ENCODE data around the gene ZFR2.
"Not testable (repeated sequence)": the region's sequence is repeated elsewhere in the genome, so short reads cannot be mapped to it uniquely, and the experiment has no call there.

ZFR2 gene

GRCh38 chr19:3868770-3869456 is at the start of gene ZFR2:
TSS of gene ZFR2 (minus strand) at chr19:3869038. CDS start at chr19:3869017, 21 bp downstream.
- DNase-seq (ENCODE audit: low read depth in 1 of 2, low spot score in 1 of 2), result no peak

GRCh38 chr19:3916033-3916432 is 47.2 kb upstream of the ZFR2 start:
- DNase-seq (ENCODE audit: low read depth in 1 of 2, low spot score in 1 of 2), result no peak

- no peak for DNase-seq (ENCODE audit: low read depth in 1 of 2, low spot score in 1 of 2)
Measured at GRCh38 chr19:3914199-3914598, 45.4 kb upstream of the ZFR2 start.

GRCh38 chr19:3910105-3910504 is 41.3 kb upstream of the ZFR2 start:
- DNase-seq (ENCODE audit: low read depth in 1 of 2, low spot score in 1 of 2), result no peak

- no peak for DNase-seq (ENCODE audit: low read depth in 1 of 2, low spot score in 1 of 2)
Measured at GRCh38 chr19:3908266-3909054, 39.6 kb upstream of the ZFR2 start.

- no peak for DNase-seq (ENCODE audit: low read depth in 1 of 2, low spot score in 1 of 2)
Measured at GRCh38 chr19:3907626-3908265, 38.9 kb upstream of the ZFR2 start.

GRCh38 chr19:3904233-3904632 is 35.4 kb upstream of the ZFR2 start:
- no peak for DNase-seq (ENCODE audit: low read depth in 1 of 2, low spot score in 1 of 2)

- no peak for DNase-seq (ENCODE audit: low read depth in 1 of 2, low spot score in 1 of 2)
Measured at GRCh38 chr19:3902317-3902973, 33.6 kb upstream of the ZFR2 start.

GRCh38 chr19:3899531-3900294 is 30.9 kb upstream of the ZFR2 start:
- no peak for DNase-seq (ENCODE audit: low read depth in 1 of 2, low spot score in 1 of 2)

GRCh38 chr19:3898426-3898825 is 29.6 kb upstream of the ZFR2 start:
- DNase-seq (ENCODE audit: low read depth in 1 of 2, low spot score in 1 of 2), result no peak

- DNase-seq (ENCODE audit: low read depth in 1 of 2, low spot score in 1 of 2), result no peak
Measured at GRCh38 chr19:3897936-3898335, 29.1 kb upstream of the ZFR2 start.

GRCh38 chr19:3895788-3896187 is 26.9 kb upstream of the ZFR2 start:
- no peak for DNase-seq (ENCODE audit: low read depth in 1 of 2, low spot score in 1 of 2)

- not testable (repeated sequence) for DNase-seq (ENCODE audit: low read depth in 1 of 2, low spot score in 1 of 2)
Measured at GRCh38 chr19:3894959-3895358, 26.1 kb upstream of the ZFR2 start.

GRCh38 chr19:3893509-3894179 is 24.8 kb upstream of the ZFR2 start:
- no peak for DNase-seq (ENCODE audit: low read depth in 1 of 2, low spot score in 1 of 2)

- no peak for DNase-seq (ENCODE audit: low read depth in 1 of 2, low spot score in 1 of 2)
Measured at GRCh38 chr19:3890591-3890990, 21.8 kb upstream of the ZFR2 start.

GRCh38 chr19:3882041-3882384 is 13.2 kb upstream of the ZFR2 start:
- no peak for DNase-seq (ENCODE audit: low read depth in 1 of 2, low spot score in 1 of 2)

- DNase-seq (ENCODE audit: low read depth in 1 of 2, low spot score in 1 of 2), result no peak
Measured at GRCh38 chr19:3881272-3882040, 12.6 kb upstream of the ZFR2 start.

- DNase-seq (ENCODE audit: low read depth in 1 of 2, low spot score in 1 of 2), result no peak
Measured at GRCh38 chr19:3880471-3881271, 11.8 kb upstream of the ZFR2 start, which contains the start of gene ATCAY. TSS of gene ATCAY (plus strand) at chr19:3880685. CDS start at chr19:3885768, 5,083 bp downstream.

- DNase-seq (ENCODE audit: low read depth in 1 of 2, low spot score in 1 of 2), result no peak
Measured at GRCh38 chr19:3879656-3880055, 10.8 kb upstream of the ZFR2 start.

All from activated T-helper 1 cell treated with anti-CD3 and anti-CD28 coated beads, Interleukin-2, amount 50 U/mL, for 16 hours (primary cell).